GM19468 (cell line): ENCODE measurements around the gene ATG13.
"Not testable (repeated sequence)": the region's sequence is repeated elsewhere in the genome, so short reads cannot be mapped to it uniquely, and the experiment has no call there.

Source experiments
- ATAC-seq: cut with Tn5 transposase; IDR thresholded peaks from one replicate; pipeline ENCODE4 v1.9.1; 2021; ENCODE audit warnings: mild to moderate bottlenecking, moderate library complexity, moderate number of reproducible peaks; ENCODE audit not compliant: unreplicated experiment; ENCODE audit errors: extremely low read depth

ATG13 gene

DNA sequence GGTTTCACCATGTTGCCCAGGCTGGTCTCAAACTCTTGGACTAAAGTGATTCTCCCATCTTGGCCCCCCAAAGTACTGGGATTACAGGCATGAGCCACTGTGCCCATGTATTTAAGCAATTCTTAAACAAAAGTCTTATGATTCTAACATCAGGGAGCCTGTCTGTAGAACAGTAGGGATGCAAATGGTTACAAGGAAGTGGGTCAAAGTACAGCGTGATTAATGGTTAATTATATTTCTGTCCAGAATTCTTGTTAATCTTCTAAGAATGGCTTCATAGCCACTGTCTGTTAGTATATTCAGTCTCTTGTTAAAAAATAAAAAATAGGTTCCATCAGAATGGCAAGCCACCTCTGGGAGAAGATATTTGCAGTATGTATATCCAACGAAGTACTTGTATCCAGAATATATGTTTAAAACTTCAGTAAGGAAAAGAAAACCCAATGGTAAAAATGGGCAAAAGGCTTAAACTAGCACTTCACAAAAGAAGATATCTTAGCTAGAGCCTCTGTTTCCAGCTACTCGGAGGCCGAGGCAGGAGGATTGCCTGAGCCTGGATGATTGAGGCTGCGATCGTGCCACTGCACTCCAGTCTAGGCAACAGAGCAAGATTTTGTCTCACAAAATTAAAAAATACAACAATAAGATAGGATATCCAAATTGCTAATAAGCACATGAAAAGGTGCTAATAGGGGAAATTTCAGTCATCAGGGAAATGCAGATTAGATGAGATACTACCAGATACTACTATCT is 22.9 kb downstream of the ATG13 start:
- ATAC-seq, result no peak

DNA sequence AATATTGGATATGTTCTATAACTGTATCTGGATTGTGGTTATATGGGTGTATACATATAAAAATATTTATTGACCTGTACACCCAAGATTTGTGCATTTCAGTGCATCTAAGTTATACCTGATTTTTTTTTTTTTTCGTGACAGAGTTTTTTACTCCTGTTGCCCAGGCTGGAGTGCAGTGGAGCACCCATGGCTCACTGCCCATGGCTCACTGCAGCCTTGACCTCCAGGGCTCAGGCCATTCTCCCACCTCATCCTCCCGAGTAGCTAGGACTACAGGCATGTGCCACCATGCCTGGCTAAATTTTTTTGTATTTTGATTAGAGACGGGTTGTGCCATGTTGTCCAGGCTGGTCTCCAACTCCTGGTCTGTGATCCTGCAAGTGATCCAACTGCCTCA is 24.3 kb downstream of the ATG13 start:
- no peak for ATAC-seq

DNA sequence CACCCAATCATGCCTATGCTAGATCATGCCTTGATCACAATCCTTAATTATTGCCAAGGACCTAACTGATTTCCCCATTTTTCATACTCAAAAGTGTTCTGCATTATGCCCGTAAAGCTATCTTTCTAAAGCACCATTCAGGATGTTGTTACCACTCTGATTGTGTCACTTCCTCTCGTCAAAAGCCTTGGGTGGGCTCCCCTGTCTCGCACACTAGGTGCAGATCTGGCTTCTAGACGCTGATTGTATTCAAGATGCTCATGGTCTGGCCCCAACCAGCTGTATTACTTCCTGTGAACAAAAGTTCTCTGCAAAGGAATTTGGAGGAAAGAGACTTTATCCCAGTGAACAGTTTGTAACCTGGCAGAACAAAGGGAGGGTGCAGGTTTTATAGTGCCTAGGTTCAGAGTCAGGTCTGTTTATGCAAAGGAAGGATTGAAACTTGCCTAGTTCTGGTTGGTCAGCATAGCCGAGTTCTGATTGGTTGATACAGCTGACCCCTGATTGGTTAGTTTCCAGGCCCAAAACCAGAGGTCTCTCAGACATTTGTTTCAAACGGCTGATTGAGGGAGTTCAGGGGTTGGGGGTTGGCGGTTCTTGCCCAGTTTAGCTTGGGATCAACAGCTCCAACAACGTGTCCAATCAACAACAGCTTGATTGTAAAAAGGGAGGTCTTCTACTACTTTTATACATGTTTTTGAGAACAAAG is 25.4 kb downstream of the ATG13 start:
- ATAC-seq, result no peak

DNA sequence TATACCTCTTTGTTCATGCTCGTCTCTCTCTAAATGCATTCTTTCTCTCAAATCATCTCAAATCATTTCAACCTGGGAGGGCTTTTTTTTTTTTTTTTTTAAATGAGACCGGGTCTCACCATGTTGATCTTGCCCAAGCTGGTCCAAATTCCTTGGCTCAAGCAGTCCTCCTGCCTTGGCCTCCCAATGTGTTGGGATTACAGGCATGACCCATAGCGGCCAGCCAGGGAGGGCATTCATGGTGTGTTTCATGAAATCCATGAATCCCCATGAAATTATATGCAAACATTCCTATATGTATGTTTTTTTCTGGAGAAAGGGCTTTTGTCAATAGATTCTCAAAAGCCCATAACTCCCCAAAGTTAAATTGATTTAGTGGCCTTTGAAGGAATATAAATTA is 26.2 kb downstream of the ATG13 start:
- ATAC-seq, result no peak

DNA sequence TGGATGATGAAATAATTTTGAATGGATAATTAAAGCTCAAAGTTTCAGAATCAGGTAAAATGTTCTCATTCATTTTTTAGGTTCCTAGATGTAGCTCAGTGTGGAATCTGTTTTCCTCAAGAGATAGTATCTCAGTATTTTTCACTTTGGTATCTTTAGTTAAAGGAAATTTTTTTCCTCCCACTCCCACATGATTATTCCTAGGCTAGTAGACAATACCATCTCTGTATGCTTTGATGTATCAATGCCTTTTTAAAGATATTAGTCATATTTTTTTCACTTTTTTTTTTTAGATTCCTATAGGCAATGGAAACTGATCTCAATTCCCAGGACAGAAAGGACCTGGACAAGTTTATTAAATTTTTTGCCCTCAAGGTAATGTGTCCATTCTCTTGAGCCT is 26.6 kb downstream of the ATG13 start:
- no peak for ATAC-seq

DNA sequence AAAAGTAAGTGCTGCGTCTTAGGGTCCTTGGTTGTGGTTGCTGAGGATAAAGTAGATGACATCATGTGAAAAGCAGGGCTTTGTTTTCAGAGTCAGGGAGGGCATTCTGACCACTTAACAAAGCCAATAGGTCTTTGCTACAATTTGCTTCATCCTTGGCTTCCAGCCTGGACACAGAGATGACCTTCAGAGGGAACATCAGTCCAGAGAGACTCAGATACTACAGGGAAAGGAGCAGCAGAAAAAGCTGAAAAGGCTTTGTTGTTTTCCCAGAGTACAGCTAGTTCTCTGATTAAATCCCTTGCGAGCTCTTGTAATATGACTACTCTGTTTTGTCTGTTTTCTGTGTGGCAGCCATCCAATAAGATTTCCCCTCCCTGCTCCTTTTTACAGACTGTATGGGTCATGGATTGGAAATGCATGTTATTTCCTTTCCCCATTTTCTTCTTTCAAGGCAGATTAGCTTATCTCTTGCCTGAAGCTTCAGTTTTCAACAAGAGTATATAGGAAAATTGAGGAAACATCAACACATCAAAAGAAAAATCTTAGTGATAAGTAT is 31.9 kb downstream of the ATG13 start:
- no peak for ATAC-seq

DNA sequence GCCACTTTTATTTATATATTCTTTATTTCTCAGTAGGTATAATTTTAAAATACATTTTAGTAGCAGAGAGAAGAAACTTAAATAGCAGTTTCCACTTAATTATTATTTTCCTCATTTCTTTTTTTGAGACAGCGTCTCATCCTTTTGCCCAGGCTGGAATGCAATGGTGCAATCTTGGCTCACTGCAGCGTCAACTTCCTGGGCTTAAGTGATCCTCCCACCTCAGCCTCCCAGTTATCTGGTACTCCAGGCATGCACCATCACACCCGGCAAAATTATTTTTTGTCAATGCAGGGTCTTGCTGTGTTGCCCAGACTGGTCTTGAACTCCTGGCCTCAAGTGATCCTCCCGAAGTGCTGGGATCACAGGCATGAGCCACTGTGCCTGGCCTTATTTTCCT is 38.3 kb downstream of the ATG13 start:
- no peak for ATAC-seq

DNA sequence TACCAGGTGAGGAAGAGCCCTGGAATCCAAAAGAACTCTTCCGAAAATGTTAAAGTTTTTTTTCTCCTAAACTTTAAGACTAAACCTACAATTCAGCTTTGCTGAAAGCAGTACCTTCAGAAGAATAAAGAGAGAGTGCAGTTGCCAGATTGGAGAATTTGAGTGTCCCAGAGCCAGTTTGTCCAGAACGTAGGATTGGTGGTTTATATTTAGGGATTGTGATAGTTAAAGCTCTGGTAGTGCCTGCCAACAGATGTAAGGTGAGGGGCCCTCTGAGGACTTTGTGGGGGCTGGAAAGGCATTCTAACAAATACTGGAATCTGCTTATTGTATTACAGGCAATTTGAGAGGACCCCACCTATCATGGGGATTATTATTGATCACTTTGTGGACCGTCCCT is 39.8 kb downstream of the ATG13 start:
- ATAC-seq, result no peak

DNA sequence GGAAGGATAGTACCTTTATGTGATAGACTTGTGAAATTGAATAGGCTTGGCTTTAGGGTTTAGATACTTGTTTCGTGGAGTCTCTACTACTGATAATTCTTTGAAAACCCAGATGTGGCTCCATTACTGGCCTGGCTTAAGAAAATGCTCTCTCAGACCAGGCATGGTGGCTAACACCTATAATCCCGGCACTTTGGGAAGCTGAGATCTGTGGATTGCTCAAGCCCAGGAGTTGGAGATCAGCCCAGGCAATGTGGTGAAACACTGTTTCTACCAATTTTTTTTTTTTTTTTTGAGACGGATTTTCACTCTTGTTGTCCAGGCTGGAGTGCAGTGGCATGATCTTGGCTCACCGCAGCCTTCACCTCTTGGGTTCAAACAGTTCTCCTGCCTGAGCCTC is 40.9 kb downstream of the ATG13 start:
- ATAC-seq, result no peak

DNA sequence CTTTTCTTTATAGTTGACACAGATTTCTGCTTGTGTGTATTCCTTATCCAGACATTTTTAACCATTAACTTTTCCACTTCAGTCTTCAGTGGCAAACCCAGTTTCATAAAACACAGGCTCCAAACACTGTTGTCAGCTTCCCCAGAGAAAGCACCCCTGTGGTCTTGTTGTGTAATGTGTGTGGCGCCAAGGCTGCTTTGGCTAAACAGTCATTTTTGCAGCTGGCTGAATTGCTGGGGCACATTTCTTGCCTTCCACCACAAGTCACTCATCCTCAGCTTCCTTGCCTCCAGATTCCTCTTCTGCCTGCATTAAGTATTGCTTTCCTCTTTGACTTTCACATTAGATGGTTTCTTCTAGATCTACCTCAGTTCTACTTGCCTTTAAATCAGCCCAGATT is 42.6 kb downstream of the ATG13 start:
- ATAC-seq, result no peak

DNA sequence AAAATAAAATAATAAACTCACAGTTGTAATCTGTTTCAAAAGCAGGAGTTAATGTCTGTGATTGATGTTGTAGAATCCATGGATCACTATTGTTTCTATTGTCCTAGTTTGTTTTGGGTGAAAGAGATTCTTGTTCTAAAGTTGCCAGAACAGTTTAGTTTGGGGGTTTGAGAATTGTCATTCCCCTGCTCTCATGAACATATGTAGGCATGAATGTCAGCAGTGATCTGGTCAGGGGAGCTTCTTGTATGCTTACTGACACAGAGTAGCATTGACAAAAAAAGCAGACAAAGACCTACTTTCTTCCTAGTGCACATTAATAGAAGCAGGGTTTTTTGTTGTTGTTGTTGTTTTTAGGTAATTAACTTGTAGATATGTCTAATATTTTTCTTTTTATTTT is 44.5 kb downstream of the ATG13 start:
- no peak for ATAC-seq

DNA sequence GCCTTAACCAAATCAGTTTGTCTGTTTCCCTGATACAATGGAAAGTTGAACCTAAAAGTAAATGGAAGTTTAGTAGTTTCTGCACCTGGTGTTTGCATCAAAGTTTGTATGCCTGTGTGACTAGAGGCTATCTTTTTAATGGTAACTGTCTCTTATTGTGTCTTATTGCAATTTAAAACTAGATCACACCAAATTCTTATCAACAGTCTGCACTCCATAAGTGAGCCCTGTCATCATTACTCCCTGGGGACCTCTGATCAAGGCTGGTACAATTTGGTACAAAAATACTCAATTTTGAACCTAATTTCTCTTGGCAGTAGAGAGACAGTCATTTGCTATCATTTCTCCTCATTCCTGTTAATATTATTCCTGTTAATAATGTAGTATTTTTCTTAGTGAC is 45.0 kb downstream of the ATG13 start:
- no peak for ATAC-seq

DNA sequence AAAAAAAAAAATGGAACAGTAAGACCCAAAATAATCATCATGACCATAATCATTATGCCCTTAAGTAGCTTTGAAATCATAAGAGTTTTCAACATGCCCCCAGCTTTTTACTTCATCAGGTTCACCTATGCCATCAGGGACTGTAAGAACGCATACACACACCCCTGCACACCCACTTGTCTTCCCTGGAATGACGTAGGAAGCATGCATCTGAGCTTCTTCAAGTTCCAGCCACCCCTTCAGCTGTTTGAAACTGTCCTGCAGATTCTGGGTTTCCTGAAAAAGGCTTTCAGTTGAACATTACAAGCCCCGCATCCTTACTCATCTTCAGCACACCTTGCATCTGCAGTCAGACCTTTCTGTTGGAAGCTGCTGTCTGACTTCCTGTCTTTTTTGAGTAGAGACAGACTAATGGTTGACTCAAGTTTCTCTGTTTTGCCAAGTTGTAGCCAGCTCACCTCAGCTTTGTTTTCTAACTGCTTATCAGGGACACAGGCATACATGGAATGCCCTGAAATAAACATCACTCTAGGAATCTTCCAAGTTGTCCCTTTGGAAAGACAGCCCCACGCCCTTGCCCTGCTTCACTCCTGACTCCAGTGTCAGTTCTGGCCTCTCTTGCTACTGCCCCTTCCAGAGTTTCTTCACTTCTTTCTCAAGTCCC is 46.1 kb downstream of the ATG13 start:
- ATAC-seq, result no peak

DNA sequence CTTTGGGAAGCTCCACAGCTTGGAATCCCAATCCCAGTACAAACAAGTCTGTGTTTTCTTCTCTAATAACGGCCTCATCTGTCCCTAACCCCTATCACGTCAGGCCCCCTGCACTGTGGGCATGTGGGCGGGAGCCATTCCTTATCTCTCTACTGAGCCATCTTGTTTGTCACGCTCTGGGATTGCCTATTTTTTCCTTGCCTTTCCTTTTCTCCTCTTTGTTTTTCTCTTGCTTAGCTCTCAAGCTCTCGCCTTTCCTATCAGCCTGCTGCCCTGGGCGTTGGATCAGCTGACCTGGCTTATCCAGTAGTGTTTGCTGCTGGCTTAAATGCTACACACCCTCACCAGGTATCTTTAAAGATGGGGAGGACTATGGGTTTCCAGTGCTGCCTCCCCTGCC is 47.3 kb downstream of the ATG13 start:
- ATAC-seq, result no peak

DNA sequence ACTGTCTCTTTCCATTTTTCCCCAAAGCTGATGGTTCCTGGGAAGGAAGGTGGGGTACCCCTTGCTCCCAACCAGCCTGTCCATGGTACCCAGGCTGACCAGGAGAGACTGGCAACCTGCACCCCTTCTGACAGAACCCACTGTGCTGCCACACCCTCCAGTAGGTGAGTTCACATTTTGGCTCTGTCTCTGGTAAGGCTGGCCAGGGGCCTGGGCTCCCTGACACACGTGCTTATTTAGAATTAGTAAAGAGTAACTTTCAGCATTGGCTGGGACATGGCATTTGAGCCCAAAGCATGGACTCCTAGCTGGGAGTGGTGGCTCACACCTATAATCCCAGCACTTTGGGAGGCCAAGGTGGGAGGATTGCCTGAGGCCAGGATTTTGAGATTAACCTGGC is 48.0 kb downstream of the ATG13 start:
- no peak for ATAC-seq

DNA sequence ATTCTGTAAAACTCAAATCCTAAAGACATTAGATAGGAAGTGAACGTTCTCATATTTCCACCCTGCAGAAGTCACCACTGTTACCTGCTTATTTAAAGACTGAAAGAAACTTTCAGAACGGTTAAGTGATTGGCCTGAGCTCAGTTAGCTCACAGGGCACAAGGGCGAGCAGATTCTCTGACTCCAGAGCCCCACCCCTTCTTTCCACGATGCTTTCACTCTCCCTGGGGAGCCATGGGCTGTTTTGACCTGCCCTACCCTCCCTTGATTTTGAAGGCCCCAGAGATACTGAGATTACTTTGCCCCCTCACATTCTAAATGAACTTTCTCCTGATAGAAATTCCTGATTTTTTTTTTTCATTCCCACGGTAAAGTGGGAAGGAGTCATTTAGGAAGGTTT is 49.2 kb downstream of the ATG13 start:
- ATAC-seq, result no peak

DNA sequence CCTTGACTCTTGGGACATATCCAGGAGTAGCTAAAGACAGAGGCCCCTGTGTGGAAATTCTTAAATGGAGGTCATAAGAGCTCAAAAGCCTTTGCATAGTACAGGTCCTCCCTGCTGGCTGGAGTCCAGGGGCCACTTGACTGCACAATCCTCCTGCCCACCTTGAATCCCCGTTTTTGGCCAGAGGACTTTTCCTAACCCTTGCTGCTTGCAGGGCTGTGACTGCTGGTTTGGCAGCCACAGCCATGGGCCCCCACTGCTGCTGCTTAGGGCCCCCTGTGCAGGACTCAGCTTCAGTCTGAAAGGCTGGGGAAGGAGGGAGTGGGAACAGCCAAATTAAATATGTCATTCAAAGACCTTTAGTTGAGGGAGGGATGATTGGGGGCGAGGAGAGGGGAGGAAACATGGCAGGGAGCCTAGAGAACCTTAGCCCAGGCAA is 49.7 kb downstream of the ATG13 start:
- ATAC-seq, result no peak

DNA sequence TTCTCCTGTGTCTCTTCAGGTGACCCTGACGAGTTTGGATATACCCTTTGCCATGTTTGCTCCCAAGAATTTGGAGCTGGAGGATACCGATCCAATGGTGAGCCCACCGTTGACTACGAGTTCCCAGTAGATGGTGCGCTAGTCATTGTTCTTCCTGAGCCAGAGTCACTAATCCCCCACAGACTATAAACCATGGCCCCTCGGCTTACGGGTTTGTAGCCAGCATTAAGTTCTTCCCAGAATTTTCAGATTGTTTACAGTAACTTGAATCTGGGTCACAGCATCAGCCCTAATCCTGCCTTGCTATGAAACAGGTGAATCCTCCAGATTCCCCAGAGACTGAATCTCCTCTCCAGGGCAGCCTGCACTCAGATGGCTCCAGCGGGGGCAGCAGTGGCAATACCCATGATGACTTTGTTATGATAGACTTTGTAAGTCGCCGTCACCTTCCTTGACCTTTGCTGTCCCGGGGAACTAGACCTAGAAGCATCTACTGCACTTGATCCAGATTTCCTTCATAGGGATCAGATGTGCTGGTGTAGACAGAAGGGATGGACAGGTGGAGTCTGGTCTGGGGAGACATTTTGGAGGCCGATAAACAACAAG is 51.2 kb downstream of the ATG13 start:
- ATAC-seq, result no peak

DNA sequence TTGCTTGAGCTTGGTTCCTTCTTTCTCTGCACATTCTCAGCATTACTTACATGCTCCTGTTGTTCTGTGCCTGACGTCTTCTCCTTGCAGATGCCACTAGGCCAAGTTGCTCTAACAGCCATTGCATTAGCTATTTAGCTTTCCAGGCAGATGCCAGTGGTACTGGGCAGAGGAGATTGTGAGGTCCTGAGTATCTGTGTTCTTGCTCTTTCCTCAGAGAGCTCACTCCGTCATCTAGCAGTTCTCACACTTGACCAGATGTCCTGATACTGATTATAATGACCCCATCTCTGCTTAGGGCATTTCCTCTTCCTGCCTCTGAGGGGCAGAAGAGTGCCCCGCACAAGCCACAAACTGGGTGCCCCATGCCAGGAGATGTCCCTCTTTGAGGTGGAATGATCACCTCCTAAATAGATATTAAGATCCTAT is 52.4 kb downstream of the ATG13 start:
- no peak for ATAC-seq

DNA sequence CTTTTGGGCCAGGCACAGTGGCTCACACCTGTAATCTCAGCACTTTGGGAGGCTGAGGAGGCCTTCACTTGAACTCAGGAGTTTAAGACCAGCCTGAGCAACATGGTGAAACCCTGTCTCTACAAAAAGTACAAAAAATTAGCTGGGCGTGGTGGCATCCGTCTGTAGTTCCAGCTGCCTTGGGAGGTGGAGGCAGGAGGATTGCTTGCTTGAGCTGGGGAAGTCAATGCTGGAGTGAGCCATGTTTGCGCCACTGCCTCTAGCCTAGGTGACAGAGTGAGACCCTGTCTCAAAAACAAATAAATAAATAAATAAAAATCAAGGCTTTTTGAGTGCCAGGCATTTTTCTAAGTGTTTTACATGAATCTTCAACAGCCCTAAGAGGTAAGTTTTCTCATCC is 53.2 kb downstream of the ATG13 start:
- not testable (repeated sequence) for ATAC-seq

DNA sequence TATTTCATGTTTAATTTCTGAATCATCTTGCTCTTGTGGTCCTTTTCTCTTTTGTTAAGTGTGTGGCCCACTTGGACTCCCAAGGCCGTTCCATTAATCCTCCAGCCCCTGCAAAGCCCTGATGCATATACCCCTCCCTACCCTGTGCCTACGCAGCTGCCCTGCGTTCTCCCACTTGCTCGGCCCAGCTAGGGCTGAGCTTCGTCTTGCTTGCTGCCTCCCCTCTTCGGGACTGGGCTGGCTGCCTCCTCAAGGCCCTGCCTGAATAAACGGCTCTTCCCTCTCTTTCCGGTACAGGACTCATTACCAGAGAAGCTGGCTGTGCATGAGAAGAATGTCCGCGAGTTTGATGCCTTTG is 54.6 kb downstream of the ATG13 start:
- no peak for ATAC-seq
